ENCODE measurements around the gene PRR14L.
A peak's percentile ranks its signal among the peaks of the same experiment; 100 is the strongest.
"Not testable (repeated sequence)": the region's sequence is repeated elsewhere in the genome, so short reads cannot be mapped to it uniquely, and the experiment has no call there.

The PRR14L gene

DNA sequence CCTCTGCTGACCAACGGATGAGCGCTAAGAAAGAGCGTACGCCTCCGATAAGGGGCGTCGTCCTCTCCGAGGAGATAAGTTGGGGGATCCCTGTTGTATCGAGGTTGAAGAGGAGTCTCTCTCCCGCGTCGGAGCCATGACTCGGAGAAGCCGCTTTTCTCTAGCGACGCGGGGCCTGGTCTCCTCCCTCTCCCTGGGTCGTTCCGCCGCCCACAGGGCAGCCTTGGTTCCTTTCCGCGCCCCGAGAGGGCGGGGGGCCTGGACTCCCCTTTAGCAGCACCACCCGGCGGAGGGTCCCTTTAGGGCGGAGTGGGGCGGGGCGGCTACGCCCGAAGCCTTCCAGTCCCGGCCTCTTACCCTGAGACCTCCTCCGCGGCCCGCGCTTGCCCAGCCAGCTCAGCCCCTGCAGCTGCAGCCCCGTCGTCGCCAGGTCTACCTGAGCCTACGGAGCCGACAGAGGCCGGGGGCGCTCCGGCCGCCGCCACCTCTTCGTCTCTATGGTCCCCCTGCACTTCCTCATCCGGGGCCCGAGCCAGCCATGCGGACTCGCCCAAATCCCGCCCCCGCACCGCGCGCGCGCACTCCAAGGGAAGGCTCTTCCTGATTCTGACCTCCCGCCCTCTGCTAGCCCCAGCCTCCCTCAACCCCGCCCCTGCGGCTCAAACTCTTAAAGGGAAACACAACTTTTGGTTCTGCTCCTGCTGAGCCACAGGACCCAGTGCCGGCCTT, at the start of gene PRR14L:
PRR14L (minus strand) TSS at position 497 of the 729 bp plus-strand sequence. CDS start 11,272 bp downstream, outside the sequence.
- peak; percentile 78 for DNase-seq

DNA sequence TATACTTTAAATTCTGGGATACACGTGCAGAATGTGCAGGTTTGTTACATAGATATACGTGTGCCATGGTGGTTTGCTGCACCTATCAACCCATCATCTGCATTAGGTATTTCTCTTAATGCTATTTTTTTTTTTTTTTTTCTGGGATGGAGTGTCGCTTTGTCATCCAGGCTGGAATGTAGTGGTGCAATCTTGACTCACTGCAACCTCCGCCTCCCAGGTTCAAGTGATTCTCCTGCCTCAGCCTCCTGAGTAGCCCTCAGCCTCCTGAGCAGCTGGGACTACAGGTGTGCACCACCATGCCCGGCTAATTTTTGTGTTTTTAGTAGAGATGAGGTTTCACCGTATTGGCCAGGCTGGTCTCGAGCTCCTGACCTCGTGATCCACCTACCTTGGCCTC, 49.4 kb upstream of the PRR14L start:
- not testable (repeated sequence) for DNase-seq

DNA sequence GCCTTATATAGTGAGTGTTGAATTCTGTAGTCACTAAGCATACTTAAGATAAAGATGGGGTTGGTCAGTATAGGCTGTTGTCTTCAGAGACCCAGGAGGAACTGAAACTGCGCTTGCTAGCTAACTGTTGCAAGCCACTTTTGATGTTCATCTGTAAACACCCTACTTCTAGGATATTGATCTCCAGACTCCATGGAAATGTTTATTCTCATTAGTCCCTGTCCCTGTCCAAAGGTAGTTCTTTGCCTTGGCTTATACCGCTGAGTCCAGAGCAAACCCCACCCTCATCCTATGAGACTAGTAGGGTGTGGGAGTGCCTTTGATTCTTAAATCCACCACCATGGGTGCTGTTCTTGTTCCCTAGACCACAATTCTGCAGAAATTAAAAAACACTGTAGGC, 40.3 kb upstream of the PRR14L start:
- no peak for DNase-seq

DNA sequence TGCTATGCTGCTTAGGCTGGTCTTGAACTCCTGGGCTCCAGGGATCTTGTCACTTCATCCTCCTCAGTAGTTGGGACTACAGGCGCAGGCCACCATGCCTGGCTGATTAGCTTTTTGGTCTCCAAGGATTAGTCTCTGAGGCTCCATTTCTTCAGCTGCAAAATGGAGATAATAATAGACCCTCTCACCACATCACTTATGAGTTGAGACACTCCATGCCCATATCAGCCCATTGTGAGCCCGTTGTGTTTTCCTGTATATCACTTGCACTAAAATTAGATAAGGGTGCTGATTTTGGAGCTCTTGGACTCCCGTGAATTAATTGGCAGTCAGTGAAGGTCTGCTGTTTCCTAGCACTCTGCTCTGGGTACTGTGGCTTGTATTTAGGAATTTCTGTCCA, 39.9 kb upstream of the PRR14L start:
- DNase-seq: no peak

DNA sequence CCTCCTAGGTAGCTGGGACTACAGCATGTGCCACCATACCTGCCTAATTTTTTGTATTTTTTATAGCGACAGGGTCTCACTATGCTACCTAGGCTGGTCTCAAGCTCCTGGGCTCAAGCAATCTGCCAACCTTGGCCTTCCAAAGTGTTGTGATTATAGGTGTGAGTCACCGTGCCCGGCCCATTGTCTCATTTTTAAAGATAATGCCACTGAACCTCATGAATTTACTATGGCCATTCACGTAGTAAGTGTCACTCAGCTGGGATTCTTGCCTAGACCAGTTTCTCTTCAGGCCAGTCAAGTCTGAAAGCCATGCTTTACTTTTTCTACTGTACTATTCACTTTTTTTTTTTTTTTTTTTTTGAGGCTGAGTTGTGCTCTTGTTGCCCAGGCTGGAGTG, 26.3 kb upstream of the PRR14L start:
- DNase-seq: no peak

DNA sequence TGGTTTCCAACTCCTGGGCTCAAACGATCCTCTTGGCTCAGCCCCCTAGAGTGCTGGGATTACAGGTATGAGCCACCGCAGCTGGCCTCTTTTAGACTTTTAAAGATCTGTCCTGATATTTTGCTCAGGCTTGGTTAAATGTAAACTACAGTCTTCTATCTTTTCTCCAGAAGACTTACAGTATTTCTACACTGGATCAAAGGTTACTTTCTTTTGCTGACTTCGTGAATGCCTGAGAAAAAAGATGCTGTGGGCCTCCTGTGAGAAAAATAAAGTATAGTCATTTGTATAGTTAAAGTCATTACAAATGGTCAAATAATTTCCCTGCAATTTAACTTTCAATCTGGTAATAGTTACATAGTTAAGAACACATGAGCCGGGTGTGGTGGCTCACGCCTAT, 23.5 kb upstream of the PRR14L start:
- DNase-seq: no peak

DNA sequence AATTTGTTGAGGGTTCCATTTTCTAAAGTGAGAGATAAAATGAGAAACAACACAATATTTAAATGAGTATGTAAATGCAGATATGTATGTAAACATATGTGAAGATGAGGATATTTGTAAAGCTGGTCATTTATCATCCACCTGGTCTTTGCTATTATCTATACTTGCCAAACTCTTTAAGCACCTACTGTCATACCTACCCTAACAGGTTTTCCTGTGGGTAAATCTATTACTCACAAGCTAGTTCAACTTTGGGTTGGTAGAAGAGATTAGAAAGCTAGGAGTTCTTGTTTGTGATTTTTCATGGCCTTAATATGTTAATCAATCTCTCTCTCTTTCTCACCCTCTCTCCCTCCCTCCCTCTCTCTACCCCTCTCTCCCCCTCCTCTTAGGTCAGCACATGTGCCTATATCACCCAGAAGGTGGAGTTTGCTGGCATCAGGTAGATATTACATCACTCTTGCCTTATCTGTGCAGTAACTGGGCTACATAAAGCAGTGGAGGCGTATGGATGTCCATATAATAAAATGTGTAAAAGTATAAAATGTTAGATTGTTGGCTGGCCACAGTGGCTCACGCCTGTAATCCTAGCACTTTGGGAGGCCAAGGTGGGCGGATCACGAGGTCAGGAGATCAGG, 18.6 kb upstream of the PRR14L start:
- no peak for DNase-seq

DNA sequence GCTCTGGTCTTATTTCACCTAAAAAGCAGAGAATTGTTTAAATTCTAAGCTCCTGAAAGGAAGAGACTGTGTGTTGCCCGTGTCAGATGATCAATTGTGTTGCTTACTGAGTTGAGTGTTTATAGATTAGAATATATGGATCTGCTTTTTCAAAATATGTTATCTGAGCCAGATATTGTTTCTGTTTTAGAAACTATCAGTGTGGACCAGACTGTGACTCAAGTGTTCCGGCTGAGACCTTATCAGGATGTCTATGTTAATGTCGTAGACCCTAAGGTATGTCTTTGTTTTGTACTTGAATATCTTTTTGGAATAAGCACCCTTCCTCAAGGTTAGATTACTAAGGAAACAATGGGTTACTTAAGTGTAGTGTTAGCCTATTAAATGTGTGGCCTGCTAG, 14.9 kb upstream of the PRR14L start:
- DNase-seq: no peak

DNA sequence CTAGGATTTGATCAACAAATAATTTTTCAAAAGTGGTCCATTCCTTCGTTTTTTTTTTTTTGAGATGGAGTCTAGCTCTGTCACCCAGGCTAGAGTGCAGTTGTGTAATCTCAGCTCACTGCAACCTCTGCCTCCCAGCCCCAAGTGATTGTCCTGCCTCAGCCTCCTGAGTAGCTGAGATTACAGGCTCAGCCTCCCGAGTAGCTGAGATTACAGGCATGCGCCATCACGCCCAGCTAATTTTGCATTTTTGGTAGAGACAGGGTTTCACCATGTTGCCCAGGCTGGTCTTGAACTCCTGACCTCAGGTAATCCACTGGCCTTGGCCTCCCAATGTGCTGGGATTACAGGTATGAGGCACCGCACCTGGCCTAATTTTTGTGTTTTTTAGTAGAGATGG, 8.9 kb upstream of the PRR14L start:
- not testable (repeated sequence) for DNase-seq

DNA sequence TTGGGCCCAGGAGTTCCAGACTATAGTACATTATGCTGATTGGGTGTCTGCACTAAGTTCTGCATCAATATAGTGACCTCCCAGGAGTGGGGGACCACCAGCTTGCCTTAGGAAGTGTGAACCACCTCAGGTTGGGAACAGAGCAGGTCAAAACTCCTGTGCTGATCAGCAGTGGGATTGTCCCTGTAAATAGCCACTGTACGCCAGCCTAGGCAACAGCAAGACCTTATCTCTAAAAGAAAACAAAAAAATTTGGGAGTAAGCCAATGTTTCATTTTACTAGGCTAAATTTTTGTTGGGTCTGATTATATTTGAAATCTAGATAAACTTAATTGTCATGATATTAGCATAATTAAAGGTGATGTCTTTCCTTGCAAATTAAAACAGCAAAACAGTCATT, 7.3 kb upstream of the PRR14L start:
- no peak for DNase-seq

DNA sequence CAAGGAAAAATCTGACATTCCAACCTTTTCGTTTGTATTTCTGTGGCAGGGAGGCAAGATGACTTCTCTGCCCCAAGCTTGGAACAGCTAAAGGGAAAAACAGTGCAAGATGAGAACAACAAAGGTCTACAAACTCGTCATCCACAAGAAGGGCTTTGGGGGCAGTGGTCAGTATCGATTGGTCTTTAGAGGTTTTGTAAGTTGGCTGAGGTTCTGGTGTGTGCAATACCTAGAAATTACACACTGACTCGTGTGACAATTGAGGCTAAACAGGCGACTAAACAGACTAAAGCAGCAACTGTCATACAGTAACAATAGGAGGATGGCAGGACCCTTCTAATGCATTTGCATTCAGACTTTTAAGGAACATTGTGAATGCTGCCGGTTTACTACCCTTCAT, 4.9 kb upstream of the PRR14L start:
- no peak for DNase-seq

DNA sequence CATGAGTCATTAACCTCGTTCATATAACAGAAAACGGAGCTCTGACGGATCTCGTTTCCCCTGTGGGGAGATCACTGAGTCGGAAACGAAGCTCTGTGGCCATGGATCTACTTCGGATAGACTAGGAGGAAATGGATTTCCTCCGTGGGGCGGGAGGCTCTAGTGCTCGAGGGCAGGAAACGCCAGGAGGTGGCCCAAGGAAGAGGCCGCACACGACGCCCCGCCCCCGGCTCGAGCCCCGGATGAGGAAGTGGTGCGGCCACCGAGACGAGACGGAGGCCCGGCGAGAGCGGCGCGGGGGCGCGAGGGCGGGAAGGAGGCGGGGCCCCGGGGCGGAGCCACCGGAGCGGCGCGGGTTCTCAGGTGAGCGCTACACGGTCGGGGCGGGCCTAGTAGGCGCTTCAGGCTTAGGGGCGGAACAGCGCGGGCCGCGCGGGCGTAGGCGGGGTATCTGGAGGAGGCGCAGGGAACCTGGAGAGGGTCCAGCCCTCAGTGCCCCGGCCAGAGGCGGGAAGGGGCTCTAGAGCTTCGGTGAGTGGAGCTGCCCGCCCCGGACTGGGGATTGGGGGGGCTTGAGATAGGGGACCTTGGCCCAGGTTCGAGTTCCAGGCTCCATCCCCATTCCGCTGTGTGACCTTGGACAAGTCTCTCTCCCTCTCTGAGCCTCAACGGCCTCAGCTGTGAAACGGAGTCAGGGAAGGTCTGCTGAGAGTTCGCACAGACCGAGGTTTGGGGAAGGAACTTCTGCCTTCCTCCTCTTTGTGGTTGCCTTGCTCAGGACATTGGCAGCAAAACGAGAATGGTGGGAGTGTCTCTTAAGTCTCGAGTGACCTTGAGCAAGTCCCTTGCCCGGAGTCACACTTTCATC, 3.9 kb upstream of the PRR14L start, which contains the start of gene DEPDC5:
DEPDC5 (plus strand) TSS at position 386 of the 868 bp plus-strand sequence. CDS start 903 bp downstream, outside the sequence.
- DNase-seq: peak; percentile 81

DNA sequence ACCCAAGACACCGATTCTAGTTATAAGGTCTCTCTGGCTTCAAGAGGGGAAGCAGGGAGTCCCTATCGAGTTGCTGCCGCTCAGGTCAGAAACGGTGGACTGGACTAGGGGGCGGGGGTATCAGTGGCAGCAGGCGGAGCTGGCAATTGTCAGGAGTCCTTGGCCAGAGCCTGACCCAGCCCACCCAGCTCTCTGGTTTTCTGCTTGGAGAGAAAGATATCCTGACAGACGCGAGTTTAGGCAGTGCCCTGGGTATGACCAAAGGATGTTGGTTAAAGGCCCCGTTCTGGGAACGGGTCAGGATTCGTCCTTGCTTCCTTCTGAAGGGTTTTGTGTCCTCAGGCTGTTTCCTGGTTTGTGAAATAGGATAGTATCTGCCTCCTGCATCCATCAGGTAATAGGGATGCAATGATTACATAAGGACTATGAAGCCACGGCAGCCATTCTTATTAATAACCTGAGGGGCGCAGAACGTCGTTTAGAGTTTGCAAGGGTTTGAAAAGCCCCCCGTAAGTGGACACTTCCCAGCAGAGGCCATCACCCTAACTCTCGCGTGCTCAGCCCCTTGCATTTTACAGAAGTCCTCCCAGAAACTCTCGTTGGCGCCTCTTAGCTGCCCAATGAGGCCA, 3.2 kb upstream of the PRR14L start:
- DNase-seq: peak; percentile 54

DNA sequence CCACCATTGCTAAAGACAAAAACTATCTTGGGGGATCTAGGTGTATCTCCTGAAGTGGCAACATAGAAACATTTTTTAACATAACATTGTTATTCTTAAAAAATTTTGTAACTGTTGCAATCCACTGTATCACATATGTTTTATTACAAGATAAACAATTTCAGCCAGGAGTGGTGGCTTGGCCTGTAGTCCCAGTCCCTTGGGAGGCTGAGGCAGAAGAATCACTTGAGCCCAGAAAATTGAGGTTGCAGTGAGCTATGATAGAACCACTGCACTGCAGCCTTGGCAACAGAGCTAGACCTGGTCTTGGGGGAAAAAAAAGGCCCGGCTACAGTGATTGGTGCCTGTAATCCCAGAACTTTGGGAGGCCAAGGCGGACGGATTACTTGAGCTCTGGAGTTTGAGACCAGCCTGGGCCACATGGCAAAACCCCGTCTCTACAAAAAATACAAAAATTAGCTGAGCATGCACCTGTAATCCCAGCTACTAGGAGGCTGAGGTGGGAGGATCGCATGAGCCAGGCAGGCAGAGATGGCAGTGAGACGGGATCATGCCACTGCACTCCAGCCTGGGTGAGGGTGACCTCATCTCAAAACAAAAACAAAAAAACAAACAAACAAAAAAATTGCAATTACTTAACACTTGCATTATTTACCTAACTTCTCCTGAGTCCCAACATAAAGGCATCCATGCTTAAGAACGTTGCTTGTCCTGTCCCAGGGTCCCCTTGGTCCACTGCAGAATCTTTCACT, 2.3 kb upstream of the PRR14L start:
- no peak for DNase-seq

DNA sequence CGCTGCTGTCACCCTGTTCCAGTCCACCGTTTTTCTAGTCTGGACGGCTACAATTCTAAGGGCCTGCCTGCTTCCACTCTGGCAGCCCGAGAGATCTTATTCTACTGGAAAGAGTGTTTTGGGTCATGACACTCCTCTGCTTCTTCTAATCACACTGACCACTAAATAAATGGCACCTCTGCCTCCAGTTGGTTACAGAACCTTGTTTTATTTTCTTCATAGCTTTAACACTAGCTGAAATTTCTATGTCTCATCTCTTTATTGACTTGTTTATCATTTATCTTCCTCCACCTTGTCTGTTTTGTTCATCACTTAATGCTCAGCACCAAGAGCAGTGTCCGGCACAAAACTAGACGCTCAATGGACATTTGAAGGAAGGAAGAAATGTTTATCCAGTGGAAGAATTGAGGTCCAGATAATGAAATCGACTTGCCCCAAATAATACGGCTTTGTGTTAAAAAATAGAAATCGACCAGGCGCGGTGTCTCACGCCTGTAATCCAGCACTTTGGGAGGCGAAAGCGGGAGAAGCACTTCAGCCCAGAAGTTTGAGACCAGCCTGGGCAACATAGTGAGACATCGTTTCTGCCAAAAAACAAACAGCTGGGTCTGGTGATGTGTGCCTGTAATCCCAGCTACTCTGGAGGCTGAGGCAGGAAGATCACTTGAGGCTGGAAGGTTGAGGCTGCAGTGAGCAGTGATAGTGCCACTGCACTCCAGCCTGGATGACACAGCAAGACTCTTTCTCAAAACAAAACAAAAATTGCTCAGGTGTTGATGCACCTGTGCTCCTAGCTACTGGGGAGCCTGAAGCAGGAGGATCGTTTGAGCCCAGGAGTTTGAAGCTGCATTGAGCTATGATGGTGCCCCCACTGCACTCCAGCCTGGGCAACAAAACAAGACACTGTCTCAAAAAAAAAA, 693 bp upstream of the PRR14L start:
- no peak for DNase-seq

DNA sequence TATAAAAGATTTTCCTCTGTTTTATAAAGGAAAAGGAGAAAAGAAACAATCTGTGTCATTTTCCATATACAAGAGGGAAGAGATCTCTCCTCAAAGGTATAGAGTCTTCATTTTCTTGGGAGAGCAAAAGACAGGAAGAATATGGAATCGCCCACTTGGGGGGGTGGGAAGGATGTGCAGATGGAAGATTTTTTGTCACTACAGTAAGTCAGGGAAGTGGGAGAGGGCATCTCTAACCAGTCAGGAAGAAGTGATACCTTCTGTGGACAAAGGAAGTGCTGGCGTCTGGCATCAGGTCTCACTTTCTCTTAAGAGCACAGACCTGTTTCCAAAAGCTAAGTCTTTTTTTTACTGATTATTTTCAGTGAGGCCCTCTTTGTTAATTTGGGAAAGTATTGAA, 1.4 kb downstream of the PRR14L start:
- peak; percentile 33 for DNase-seq

DNA sequence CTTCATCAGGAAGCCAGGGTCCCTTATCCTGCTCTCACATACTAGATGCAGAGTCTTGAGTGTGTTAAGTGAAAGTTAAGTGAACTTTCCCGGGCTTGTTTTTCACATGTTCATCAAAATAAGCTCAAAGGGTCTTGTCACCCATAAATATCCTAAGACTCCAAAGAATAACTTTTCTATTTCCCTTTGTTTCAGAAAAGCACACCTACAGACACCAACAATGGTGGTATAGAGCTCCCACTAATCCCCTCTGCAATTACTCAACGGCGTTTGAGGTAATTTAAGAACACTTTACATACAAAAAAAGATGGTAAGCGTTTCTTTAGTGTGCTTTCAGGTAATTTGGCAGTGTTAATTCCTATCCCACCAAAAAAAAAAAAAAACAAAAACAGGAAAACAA, 2.5 kb downstream of the PRR14L start:
- DNase-seq: no peak

DNA sequence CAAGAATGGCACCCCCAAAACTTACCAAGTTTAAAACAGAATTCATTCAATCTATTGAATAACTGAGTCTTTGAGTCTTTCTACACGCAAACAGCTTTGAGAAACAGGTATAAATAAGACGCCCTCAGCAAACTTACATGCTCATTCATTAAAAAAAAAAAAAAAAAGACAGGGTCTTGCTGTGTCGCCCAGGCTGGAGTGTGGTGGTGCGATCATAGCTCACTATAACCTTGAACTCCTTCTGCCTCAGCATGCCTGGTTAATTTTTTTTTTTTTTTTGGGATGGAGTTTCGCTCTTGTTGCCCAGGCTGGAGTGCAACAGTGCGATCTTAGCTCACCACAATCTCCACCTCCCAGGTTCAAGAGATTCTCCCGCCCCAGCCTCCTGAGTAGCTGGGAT, 6.1 kb downstream of the PRR14L start:
- no peak for DNase-seq

DNA sequence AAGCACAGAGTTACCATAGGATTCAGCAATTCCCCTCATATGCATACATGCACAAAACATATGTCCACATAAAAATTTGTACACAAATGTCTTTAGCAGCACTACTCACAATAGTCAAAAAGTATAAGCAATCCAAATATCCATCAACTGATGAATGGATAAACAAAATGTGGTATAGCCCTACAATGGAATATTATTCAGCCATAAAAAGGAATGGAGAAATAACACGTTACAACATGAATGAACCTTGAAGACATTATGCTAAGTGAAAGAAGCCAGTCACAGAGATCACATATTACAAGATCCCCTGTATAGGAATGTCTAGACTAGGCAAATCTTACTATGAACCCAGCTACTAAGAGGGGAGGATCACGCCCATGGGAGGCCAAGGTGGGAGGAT, 7.2 kb downstream of the PRR14L start:
- DNase-seq: no peak

DNA sequence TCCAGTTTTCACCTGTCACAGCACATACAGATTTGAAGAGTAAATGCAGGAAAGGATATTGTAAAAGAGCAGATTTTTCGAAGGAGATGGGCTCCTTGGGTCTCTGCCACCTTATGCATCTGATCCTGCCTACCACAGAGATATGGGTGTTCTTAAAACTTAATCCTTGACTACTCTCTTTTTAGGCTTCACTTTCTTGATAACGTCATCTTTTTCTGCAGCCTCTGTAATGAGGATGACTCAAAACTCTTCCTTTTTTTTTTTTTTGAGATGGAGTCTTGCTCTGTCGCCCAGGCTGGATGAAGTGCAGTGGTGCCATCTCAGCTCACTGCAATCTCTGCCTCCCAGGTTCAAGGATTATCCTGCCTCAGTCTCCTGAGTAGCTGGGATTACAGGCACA, 7.8 kb downstream of the PRR14L start:
- no peak for DNase-seq

DNA sequence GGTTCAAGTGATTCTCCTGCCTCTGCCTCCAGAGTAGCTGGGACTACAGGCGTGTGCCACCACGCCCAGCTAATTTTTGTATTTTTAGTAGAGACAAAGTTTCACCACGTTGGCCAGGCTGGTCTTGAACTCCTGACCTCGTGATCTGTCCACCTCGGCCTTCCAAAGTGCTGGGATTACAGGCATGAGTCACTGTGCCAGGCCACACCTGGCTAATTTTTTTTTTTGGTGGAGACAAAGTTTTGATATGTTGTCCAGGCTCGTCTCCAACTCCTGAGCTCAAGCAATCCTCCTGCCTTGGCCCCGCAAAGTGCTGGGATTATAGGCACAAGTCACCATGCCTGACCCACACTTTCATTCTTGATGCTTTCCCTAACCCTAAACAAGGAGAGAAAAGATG, 9.6 kb downstream of the PRR14L start:
- not testable (repeated sequence) for DNase-seq

Data from DMS79 treated with DMSO at 0.1 percent for 48 hours (cell line).